NCI-H2196 (cell line): ENCODE results near the gene C9orf50.

Experiments
- DNase-seq: peaks from one replicate; lab custom pipeline; 2025; ENCODE audit not compliant: unreplicated experiment; lab: John Stamatoyannopoulos, UW

C9orf50 gene

DNA sequence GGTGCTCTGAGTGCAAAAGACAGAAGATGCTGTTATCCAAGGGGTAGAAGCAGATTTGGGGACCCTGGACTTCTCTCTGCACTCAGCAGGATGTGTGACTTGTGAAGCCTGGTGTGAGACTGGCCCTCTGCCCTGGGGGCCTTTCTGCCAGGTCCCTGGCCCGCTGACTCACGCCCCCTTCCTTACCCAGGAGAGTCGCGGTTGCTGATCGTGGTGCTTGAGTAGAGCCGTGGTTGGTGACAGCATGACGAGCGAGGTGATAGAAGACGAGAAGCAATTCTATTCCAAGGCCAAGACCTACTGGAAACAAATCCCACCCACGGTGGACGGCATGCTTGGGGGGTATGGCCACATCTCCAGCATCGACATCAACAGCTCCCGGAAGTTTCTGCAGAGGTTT is 11.6 kb upstream of the C9orf50 start:
- no peak for DNase-seq

- DNase-seq = no peak
Observed at GRCh38 chr9:129631674-129632129, 10.8 kb upstream of the C9orf50 start.

DNA sequence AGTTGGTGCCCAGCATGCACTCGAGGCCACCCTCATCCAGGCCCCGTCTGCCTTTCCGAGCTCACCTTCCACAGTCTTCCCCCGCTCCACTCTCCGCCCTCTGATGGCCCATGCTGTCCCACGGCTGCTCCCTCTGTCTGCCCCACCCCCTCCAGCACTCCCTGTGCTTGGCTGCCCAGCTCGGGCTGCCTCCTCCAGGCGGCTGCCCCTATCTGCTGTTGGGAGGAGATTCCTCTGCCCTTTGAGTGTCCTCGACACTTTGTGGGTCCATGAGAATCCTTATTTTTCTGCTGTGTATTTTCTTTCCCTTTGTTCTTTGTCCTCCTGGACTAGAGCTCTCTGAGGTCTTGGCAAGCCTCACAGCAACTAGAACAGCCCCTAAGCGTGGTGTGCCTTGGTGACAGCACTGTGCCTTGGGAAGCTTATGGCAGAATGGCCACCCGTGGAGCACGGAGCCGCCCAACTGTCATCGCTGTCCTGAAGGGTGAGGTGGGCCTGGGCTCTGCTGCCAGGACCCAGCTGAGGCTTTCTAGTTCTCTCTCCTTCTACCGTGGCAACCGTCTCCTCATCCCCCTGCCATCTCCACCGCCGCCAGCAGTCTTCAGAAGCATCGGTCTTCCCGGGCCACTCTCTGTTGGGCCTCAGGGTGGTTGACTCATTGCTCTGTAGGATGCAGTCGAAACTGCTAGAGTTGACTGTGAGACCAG is 10.2 kb upstream of the C9orf50 start:
- DNase-seq = no peak

DNA sequence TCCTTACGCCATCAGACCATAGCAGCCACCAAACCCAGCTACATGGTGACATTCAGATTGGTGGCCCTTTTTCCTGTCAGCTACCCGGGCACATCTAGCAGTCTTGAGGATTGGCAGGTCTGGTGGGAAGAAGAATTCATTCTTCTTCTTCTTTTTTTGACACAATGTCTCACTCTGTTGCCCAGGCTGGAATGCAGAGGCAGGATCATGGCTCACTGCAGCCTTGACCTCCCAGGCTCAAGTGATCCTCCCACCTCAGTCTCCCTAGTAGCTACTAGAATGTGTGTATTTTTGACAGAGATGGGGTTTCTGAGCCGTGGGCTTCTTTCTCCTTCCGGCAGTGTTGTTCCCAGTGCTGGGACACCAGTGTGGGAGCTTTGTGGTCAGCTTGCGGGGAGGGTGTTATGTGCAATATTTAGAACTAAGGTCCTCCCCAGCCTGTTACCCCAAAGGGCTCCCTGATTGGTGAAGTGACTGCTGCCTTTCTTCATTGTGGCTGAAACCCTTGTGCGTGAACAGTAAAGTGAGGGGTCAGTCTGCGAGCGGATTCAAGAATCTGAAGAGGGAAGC is 8.4 kb upstream of the C9orf50 start:
- DNase-seq = no peak

DNA sequence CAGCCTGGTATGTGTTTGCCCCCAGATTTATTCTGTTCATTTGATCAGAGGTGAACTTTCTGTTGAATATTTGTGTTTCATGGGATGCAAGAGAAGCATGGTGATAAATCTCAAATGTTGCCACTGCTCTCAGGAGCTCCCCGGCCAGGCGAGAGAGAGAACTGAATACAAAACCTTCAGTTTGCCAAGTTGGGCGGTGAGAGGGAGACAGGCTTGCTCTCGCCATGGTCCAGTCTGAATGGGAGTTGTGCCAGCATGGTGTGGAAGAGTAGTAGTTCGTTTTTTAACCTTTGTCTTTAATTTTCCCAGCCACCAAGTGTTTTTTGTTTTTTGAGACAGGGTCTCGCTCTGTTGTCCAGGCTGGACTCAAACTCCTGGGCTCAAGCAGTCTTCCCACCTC is 7.8 kb upstream of the C9orf50 start:
- no peak for DNase-seq

- no peak for DNase-seq
Observed at GRCh38 chr9:129627556-129628440, 6.9 kb upstream of the C9orf50 start.

GRCh38 chr9:129626625-129627284 is 5.9 kb upstream of the C9orf50 start:
- no peak for DNase-seq

GRCh38 chr9:129626079-129626624 is 5.3 kb upstream of the C9orf50 start, which contains the start of gene NTMT1:
TSS of gene NTMT1 (plus strand) at chr9:129626163. CDS start at chr9:129632704, 6,541 bp downstream.
- peak; percentile 82 for DNase-seq

- no peak for DNase-seq
Observed at GRCh38 chr9:129624947-129625346, 4.0 kb upstream of the C9orf50 start.

- peak; percentile 54 for DNase-seq
Observed at GRCh38 chr9:129624168-129624759, 3.4 kb upstream of the C9orf50 start.

DNA sequence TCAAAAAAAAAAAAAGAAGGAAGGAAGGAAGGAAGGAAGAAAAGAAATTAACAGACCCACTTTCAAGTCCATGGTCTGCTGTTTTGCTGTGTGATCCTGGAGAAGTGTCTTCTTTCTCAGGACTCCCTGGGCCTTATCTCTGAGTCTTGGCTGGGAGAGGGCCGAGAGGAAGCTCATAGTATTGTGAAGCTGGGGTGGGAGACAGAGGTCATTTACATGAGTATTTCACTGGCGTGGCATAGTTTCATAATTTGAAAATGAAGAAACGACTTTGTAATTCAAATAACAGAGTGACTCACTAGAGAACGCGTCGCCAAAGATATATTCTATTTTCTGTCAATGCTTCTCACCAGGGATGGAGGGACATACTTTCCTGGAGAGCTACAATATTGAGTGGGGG is 2.4 kb upstream of the C9orf50 start:
- DNase-seq = no peak

DNA sequence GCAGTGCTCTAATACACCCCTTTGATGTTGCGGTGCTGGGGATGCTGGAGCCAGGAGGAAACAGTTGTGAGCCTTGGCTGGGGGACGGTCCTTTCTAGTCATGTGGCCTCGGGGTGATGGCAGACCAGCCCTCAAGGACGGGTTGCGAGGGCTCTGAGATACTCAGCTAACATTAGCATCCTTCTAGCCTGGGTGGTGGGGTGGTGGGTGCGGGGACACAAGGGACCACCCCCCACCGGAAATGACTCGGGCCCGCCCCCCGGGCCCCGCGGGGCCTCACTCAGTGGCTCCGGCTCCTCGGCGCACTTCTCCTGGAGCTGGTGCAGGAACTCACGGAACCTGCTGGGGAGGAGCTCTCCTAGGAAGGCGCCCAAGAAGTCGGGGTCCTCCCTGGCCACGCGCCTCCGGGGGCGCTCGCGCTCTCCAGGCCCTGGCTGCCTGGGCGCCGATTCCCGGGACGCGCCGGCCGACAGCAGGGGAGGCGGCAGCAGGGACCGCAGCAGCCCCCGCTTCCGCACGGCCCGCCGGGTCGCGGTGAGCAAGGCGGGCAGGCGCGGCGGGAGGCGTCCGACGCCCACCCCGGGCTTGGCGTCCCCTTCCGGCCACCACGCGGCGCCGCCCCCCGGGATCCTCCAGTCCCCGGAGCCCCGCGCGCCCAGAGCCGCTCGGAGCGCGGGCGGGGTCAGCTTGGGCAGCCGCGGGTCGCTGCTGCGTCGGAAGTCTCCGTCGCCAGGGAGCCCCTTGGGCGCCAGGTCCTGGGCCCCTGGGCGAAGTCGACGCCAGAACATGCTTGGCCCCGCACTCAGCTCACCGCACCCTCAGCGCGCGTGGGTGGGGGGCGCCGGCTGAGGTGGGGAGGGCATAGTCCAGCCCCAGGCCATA is 873 bp downstream of the C9orf50 start:
- DNase-seq = no peak

DNA sequence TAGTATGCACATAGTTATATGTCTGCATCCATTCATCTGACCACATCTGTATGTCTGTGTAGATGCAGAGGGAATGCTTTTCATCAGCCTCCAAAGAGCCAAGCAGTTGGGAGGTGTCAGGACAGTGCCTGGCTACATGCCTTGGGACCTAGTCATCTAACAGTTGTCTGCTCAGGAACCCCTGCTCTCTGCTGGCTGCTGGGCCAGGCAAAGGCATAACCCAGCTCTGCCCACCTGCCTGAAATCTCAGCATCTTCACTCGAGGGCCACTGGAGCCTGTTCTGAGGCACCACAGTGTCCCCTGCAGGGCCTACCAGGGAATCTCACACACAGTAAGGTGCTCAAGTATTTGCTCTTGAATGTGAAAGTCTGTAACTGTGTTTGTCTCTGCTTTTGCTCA is 3.7 kb downstream of the C9orf50 start:
- DNase-seq = no peak

GRCh38 chr9:129615407-129616285 is 5.3 kb downstream of the C9orf50 start:
- DNase-seq = no peak

- DNase-seq = no peak
Observed at GRCh38 chr9:129614932-129615331, 6.0 kb downstream of the C9orf50 start.

DNA sequence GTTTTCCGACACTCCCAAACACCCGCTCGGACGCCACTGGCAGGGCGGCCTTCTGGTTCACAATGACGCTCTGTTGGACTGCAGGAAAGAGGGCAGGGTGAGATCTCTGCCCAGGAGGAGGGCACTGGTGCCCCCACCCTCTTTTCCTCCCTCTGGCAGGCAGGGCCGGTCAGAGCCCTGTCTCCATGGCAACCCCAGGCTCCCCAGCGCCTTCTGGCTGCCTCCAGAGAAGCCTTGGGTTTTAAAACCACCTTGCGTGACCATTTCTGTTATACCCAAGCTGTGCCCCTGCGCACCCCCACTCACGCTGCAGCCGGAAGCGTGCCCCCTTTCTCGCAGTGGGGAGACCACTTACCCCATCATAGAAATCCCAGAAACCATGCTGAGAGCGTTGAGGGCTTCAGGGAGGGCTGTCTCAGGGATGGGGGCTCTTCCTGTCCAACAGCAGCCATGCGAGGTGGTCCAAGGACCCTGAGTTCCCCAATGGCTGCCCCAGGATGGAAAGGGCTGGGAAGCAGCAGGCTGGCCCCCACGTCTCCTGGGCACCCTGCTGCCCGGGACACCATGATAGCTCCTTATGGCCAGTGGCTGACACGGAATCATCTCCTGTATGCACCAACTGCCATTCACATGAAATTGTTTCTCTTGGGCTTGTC is 7.3 kb downstream of the C9orf50 start:
- peak; percentile 49 for DNase-seq

DNA sequence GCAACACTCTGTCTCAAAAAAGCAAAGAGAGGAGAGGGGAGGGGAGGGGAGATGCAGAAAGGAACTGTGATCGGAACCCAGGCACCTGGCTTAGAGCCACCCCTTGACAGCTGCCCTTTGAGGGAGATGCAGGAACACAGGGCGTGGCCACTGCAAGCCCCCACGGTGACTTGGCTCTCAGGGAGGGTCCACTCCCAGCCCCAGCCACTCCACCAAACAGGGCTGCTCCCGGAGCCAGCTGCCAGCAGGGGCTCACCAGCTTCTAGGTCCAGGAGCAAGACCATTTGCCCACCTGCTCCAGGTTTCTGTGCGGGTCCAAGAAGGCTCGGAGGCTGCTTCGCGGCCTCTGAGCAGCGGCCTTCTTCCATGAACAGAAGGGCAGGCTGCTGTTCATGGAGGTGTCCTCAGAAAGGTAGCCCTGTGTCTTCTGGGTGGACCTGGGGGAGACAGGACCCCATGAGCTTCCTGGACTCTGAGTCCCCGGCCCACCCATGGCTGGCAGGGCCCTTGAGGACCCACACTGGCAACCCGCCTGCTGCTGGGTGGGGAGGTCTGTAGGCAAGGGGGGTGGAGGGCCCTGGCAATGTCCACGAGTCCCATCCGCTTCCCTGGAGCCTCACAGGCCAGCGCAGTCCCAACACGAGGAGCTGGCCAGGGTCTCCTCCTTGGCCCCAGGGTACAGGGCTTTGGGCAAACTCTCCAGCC is 7.9 kb downstream of the C9orf50 start:
- no peak for DNase-seq
